ENCODE data around the gene RALGAPA2.

The RALGAPA2 gene

DNA sequence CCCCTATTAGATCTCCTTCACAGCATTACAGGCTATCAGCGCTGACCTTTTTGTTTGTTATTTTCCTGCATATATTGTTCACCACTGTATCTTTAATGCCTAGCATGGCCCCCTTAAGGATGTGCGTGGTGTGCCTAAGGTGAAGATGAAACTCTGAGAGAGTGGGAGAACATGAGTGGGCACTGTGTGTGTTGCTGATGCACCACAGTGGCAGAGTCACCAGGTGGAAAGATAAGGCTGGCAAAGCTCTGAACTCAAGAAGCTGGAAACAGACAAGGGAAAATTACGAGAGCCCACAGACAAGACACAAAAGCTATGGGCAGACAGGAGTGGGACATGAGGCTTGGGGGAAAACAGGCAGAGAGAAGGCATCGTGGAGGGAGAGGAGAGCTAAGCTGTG, 184.8 kb downstream of the RALGAPA2 start:
- Mint-ChIP-seq H3K27ac (ENCODE audit: low read depth) (no peak overlapping the region), H3K36me3 (ENCODE audit: insufficient read depth) (peaks cover 14% of the 10 kb centered on the region)
- ATAC-seq (replicated peaks; ENCODE audit: extremely low read depth, poor library complexity, severe bottlenecking), result no peak

DNA sequence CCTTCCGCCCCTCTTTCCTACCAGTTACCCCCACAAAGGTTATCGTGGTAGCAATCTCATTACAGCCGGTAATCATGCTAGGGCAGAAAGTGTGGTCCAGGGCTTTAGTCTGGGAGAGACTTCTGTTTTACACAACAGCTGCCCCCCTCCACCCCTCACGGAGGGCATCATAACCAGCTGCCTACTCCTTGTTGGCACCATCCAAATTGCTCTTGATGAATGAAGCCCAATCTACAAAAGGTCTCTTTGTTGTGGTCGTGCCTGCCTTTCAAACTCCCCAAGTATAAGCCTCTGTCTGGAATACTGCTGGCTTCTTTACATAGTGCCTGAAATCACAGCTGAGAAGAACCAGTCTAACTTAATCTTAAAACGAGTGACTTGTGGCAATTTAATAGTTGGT, 186.7 kb downstream of the RALGAPA2 start:
- Mint-ChIP-seq H3K36me3 (ENCODE audit: insufficient read depth) (peaks cover 15% of the 10 kb centered on the region), H3K4me1 (peaks cover 6% of the 10 kb centered on the region), H3K27me3 (no peaks in the 10 kb centered on the region), H3K4me3 (no peak overlapping the region), H3K9me3 (no peaks in the 10 kb centered on the region), H3K27ac (ENCODE audit: low read depth) (no peak overlapping the region)
- DNase-seq (ENCODE audit: low spot score in 2 of 2) (no peak), ATAC-seq (replicated peaks; ENCODE audit: extremely low read depth, poor library complexity, severe bottlenecking) (no peak)

More for the DNA sequence above, 184.8 kb downstream of the RALGAPA2 start:
- H3K9me3 Mint-ChIP-seq, result no peaks in the 10 kb centered on the region
- H3K27me3 Mint-ChIP-seq, result no peaks in the 10 kb centered on the region
- H3K4me3 Mint-ChIP-seq, result no peak overlapping the region
- H3K4me1 Mint-ChIP-seq, result peaks cover 6% of the 10 kb centered on the region
- no peak for DNase-seq (ENCODE audit: low spot score in 2 of 2)

DNA sequence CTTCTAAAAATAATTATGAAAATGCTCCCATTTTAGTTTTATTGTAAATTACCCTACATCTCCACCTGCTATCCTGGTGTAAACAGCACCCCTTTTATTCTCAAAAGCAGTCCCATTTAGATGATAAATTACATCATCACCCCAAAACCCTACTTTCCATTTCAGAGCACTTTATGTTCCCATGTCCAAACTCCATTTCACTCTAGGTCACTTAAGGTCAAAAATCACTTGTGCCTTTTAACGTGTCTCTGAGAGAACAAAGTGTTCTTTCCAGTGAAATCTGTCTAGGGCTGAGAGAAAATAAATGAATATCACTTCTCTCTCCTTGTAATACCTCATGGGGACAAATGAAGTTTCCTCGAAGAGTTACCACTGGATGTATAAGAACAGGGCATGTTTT, 187.2 kb downstream of the RALGAPA2 start:
- Mint-ChIP-seq H3K9me3 (no peaks in the 10 kb centered on the region), H3K27me3 (no peaks in the 10 kb centered on the region), H3K4me3 (no peak overlapping the region), H3K4me1 (peaks cover 6% of the 10 kb centered on the region), H3K36me3 (ENCODE audit: insufficient read depth) (peaks cover 16% of the 10 kb centered on the region), H3K27ac (ENCODE audit: low read depth) (no peak overlapping the region)
- ATAC-seq (replicated peaks; ENCODE audit: extremely low read depth, poor library complexity, severe bottlenecking) (no peak), DNase-seq (ENCODE audit: low spot score in 2 of 2) (no peak)

GRCh38 chr20:20524756-20525155, 187.7 kb downstream of the RALGAPA2 start:
- Mint-ChIP-seq H3K9me3 (no peaks in the 10 kb centered on the region), H3K4me3 (no peak overlapping the region), H3K36me3 (ENCODE audit: insufficient read depth) (peaks cover 16% of the 10 kb centered on the region), H3K4me1 (peaks cover 6% of the 10 kb centered on the region), H3K27ac (ENCODE audit: low read depth) (no peak overlapping the region), H3K27me3 (no peaks in the 10 kb centered on the region)
- ATAC-seq (replicated peaks; ENCODE audit: extremely low read depth, poor library complexity, severe bottlenecking) (no peak), DNase-seq (ENCODE audit: low spot score in 2 of 2) (no peak)

GRCh38 chr20:20521736-20522135, 190.7 kb downstream of the RALGAPA2 start:
- H3K27me3 Mint-ChIP-seq, result no peaks in the 10 kb centered on the region
- peaks cover 12% of the 10 kb centered on the region for H3K36me3 Mint-ChIP-seq (ENCODE audit: insufficient read depth)
- no peak overlapping the region for H3K4me3 Mint-ChIP-seq
- ATAC-seq (replicated peaks; ENCODE audit: extremely low read depth, poor library complexity, severe bottlenecking) (no peak), DNase-seq (ENCODE audit: low spot score in 2 of 2) (no peak)
- H3K4me1 Mint-ChIP-seq, result no peaks in the 10 kb centered on the region
- H3K27ac Mint-ChIP-seq (ENCODE audit: low read depth), result no peak overlapping the region
- no peaks in the 10 kb centered on the region for H3K9me3 Mint-ChIP-seq

DNA sequence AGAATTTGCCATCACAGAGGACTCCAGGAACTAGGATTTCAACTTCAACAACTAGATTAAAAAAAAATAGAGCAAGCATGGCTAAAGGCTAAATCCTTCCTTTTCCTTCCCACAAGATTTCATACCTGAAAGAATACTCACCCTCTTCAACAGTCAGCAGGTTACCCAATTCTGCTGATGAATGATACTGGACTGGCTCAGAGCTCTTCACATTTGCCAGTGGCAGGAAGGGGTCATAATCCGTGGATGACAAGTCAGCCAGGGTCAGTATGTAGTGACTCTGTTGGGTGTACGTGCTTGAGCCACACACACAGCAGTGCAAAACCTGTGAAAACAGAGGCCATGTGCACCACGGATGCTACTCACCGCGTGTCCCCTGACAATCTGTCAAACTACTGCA, 191.7 kb downstream of the RALGAPA2 start:
- Mint-ChIP-seq H3K4me3 (no peak overlapping the region), H3K27ac (ENCODE audit: low read depth) (no peak overlapping the region), H3K36me3 (ENCODE audit: insufficient read depth) (peaks cover 12% of the 10 kb centered on the region), H3K9me3 (no peaks in the 10 kb centered on the region), H3K4me1 (no peaks in the 10 kb centered on the region), H3K27me3 (no peaks in the 10 kb centered on the region)
- no peak for ATAC-seq (replicated peaks; ENCODE audit: extremely low read depth, poor library complexity, severe bottlenecking)
- no peak for DNase-seq (ENCODE audit: low spot score in 2 of 2)

DNA sequence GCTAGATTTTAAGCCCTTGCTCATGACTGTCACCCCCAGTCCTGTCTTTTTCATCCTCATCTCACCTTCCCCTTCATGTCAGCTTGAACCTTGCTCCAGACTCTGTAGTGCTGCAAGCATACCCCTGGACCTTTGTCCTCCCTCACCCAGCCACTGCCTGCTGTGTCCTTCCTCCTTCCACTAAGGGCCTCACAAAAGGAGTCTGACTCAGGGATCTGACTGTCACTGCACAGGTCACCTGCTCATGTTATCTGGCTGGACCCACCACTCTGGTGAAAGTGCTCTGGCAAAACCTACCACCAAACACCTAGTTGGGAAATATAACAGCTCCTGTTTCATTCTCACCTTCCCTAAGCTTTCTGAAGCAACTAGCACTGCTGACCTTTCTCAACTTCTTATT, 193.2 kb downstream of the RALGAPA2 start:
- Mint-ChIP-seq H3K4me3 (no peak overlapping the region), H3K36me3 (ENCODE audit: insufficient read depth) (peaks cover 11% of the 10 kb centered on the region)
- ATAC-seq (replicated peaks; ENCODE audit: extremely low read depth, poor library complexity, severe bottlenecking), result no peak

GRCh38 chr20:20518263-20518662, 194.2 kb downstream of the RALGAPA2 start:
- H3K9me3 Mint-ChIP-seq, result no peaks in the 10 kb centered on the region
- ATAC-seq (replicated peaks; ENCODE audit: extremely low read depth, poor library complexity, severe bottlenecking), result no peak
- DNase-seq (ENCODE audit: low spot score in 2 of 2), result no peak
- no peaks in the 10 kb centered on the region for H3K27me3 Mint-ChIP-seq
- peaks cover 10% of the 10 kb centered on the region for H3K36me3 Mint-ChIP-seq (ENCODE audit: insufficient read depth)
- H3K4me3 Mint-ChIP-seq, result no peak overlapping the region
- no peaks in the 10 kb centered on the region for H3K4me1 Mint-ChIP-seq
- no peak overlapping the region for H3K27ac Mint-ChIP-seq (ENCODE audit: low read depth)

More for the DNA sequence above, 193.2 kb downstream of the RALGAPA2 start:
- Mint-ChIP-seq H3K9me3 (no peaks in the 10 kb centered on the region), H3K27ac (ENCODE audit: low read depth) (no peak overlapping the region), H3K4me1 (no peaks in the 10 kb centered on the region), H3K27me3 (no peaks in the 10 kb centered on the region)
- DNase-seq (ENCODE audit: low spot score in 2 of 2), result no peak

- H3K4me3 Mint-ChIP-seq, result no peak overlapping the region
- no peaks in the 10 kb centered on the region for H3K9me3 Mint-ChIP-seq
- H3K27ac Mint-ChIP-seq (ENCODE audit: low read depth), result no peak overlapping the region
- no peaks in the 10 kb centered on the region for H3K4me1 Mint-ChIP-seq
- ATAC-seq (replicated peaks; ENCODE audit: extremely low read depth, poor library complexity, severe bottlenecking) (no peak), DNase-seq (ENCODE audit: low spot score in 2 of 2) (no peak)
- H3K36me3 Mint-ChIP-seq (ENCODE audit: insufficient read depth), result peaks cover 16% of the 10 kb centered on the region
- H3K27me3 Mint-ChIP-seq, result no peaks in the 10 kb centered on the region
These were observed 195.1 kb downstream of the RALGAPA2 start for GRCh38 chr20:20517296-20517695.

DNA sequence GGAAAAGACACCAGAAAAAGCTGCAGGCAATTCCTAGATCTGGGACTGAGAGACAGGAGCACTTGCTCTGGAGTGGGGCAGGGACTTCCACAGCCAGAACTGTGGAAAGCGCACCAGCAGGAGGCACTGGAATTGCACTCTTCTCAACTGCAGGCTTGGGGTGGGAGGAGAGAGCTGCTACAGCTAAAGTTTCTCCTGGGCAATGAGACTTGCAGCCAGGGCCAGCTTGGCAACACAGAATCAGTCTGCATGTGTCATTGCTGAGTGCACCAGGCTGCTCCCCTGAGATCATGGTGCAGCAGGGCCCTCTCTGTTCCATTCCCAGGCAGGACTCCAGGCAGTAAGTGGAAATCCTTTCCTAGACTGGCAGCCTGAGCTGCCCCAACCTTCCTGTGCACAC, 198.7 kb downstream of the RALGAPA2 start:
- no peak for ATAC-seq (replicated peaks; ENCODE audit: extremely low read depth, poor library complexity, severe bottlenecking)
- no peak overlapping the region for H3K4me3 Mint-ChIP-seq
- no peaks in the 10 kb centered on the region for H3K9me3 Mint-ChIP-seq
- peaks cover 26% of the 10 kb centered on the region for H3K36me3 Mint-ChIP-seq (ENCODE audit: insufficient read depth)
- no peak for DNase-seq (ENCODE audit: low spot score in 2 of 2)
- H3K27me3 Mint-ChIP-seq, result no peaks in the 10 kb centered on the region
- H3K4me1 Mint-ChIP-seq, result no peaks in the 10 kb centered on the region
- no peak overlapping the region for H3K27ac Mint-ChIP-seq (ENCODE audit: low read depth)

DNA sequence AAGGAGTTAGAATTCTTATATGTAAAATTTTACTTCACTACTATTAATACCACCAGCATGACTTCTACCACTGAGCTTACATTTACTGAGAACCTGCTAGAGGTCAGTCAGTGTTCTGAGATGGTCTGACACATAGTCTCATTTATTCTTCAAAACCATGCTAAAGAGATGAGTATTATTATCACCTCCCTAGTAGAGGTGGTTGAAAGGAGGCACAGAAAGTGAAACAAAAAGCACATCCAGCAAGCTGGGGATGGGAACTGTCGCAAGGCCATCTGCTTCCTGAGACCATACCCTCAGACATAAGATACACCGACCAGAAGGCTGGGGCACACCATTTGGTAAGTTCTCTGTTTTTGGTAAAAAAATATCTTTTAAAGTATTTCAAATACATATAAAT, 206.9 kb downstream of the RALGAPA2 start:
- ATAC-seq (replicated peaks; ENCODE audit: extremely low read depth, poor library complexity, severe bottlenecking), result no peak
- Mint-ChIP-seq H3K4me1 (no peaks in the 10 kb centered on the region), H3K4me3 (no peak overlapping the region), H3K27me3 (no peaks in the 10 kb centered on the region), H3K27ac (ENCODE audit: low read depth) (no peak overlapping the region), H3K36me3 (ENCODE audit: insufficient read depth) (peaks cover 33% of the 10 kb centered on the region), H3K9me3 (no peaks in the 10 kb centered on the region)
- DNase-seq (ENCODE audit: low spot score in 2 of 2), result no peak

GRCh38 chr20:20503777-20504530, 208.5 kb downstream of the RALGAPA2 start:
- Mint-ChIP-seq H3K9me3 (no peaks in the 10 kb centered on the region), H3K36me3 (ENCODE audit: insufficient read depth) (peaks cover 27% of the 10 kb centered on the region), H3K27ac (ENCODE audit: low read depth) (no peak overlapping the region), H3K4me3 (no peak overlapping the region), H3K27me3 (no peaks in the 10 kb centered on the region), H3K4me1 (no peaks in the 10 kb centered on the region)
- ATAC-seq (replicated peaks; ENCODE audit: extremely low read depth, poor library complexity, severe bottlenecking), result no peak
- no peak for DNase-seq (ENCODE audit: low spot score in 2 of 2)

GRCh38 chr20:20501128-20501527, 211.3 kb downstream of the RALGAPA2 start:
- H3K4me3 Mint-ChIP-seq, result no peak overlapping the region
- no peak for DNase-seq (ENCODE audit: low spot score in 2 of 2)
- H3K36me3 Mint-ChIP-seq (ENCODE audit: insufficient read depth), result peaks cover 18% of the 10 kb centered on the region
- no peak overlapping the region for H3K27ac Mint-ChIP-seq (ENCODE audit: low read depth)
- H3K9me3 Mint-ChIP-seq, result no peaks in the 10 kb centered on the region
- no peaks in the 10 kb centered on the region for H3K27me3 Mint-ChIP-seq
- H3K4me1 Mint-ChIP-seq, result no peaks in the 10 kb centered on the region
- no peak for ATAC-seq (replicated peaks; ENCODE audit: extremely low read depth, poor library complexity, severe bottlenecking)

Measured in central memory CD8-positive, alpha-beta T cell (primary cell).